A549 treated with AZD9567 at 1 μM for 4 hours (cell line): ENCODE measurements around the gene LRP1. TPM values are rescaled to one million over a fixed set of nuclear protein-coding genes. Genes with fewer than 3 reads are reported as not detected.

ENCODE experiments used
- total RNA-seq: library from RNA; stranded (reverse); fragments of 200-300 nt; extraction: Qiagen RNA extraction; gene quantifications from 5 replicates; pipeline ENCODE4 v1.2.3, GENCODE V29; 2022; ENCODE audit not compliant: insufficient read depth

The LRP1 gene
- 13.0 to 24.4 TPM (median 14.9 TPM) in 5 replicates for total RNA-seq

GRCh38 chr12:57127726-57128518, at the start of gene LRP1:
Gene LRP1, plus strand, starts transcription at chr12:57128483. Its CDS starts 482 bp downstream, at chr12:57128965.

GRCh38 chr12:57078519-57079404, 49.5 kb upstream of the LRP1 start, which contains the start of gene NEMP1:
Gene NEMP1, minus strand, starts transcription at chr12:57078791. Its CDS starts 46 bp downstream, at chr12:57078745.

GRCh38 chr12:57088354-57089270, 39.7 kb upstream of the LRP1 start, which contains the start of gene NAB2:
Gene NAB2, plus strand, starts transcription at chr12:57089114. Its CDS starts 158 bp downstream, at chr12:57089272.

GRCh38 chr12:57111031-57111734, 17.1 kb upstream of the LRP1 start, which contains the start of gene STAT6:
Gene STAT6, minus strand, starts transcription at chr12:57111362. Its CDS starts 3,084 bp downstream, at chr12:57108278.

GRCh38 chr12:57146961-57147944, 19.0 kb downstream of the LRP1 start, which contains the start of gene LRP1-AS:
Gene LRP1-AS, minus strand, starts transcription at chr12:57147619.

GRCh38 chr12:57216014-57216911, 88.0 kb downstream of the LRP1 start, which contains the start of gene NXPH4:
Gene NXPH4, plus strand, starts transcription at chr12:57216794. Its CDS starts 176 bp downstream, at chr12:57216970.

GRCh38 chr12:57229634-57230380, 101.5 kb downstream of the LRP1 start, which contains the start of gene SHMT2:
Gene SHMT2, plus strand, starts transcription at chr12:57229711. Its CDS starts 68 bp downstream, at chr12:57229779.

GRCh38 chr12:57250956-57251355, 122.7 kb downstream of the LRP1 start, which contains the start of gene STAC3:
Gene STAC3, minus strand, starts transcription at chr12:57251187. Its CDS starts 1,551 bp downstream, at chr12:57249636.

Other genes with a start within 250 kb of the LRP1 start
- gene SDR9C7, start 194.1 kb upstream of the LRP1 start, total RNA-seq = 0.05 TPM in 1 of 5 replicates, not detected in the others
- 0.07 to 0.16 TPM (median 0.11 TPM) in 4 of 5 replicates, not detected in the other for gene RDH16, start 170.9 kb upstream of the LRP1 start, total RNA-seq
- 4.1 to 6.1 TPM (median 5.6 TPM) in 5 replicates for gene ZBTB39, start 121.9 kb upstream of the LRP1 start, total RNA-seq
- gene TAC3, start 112.0 kb upstream of the LRP1 start, total RNA-seq = 0.09 to 0.34 TPM (median 0.17 TPM) in 4 of 5 replicates, not detected in the other
- 0.09 to 0.57 TPM (median 0.30 TPM) in 4 of 5 replicates, not detected in the other for gene MYO1A, start 78.4 kb upstream of the LRP1 start, total RNA-seq
- gene NEMP1, start 49.7 kb upstream of the LRP1 start, total RNA-seq = 13.6 to 16.9 TPM (median 14.8 TPM) in 5 replicates
- 15.1 to 20.9 TPM (median 17.9 TPM) in 5 replicates for gene NAB2, start 39.4 kb upstream of the LRP1 start, total RNA-seq
- gene STAT6, start 17.1 kb upstream of the LRP1 start, total RNA-seq = 40.2 to 53.8 TPM (median 48.3 TPM) in 5 replicates
- not detected in 5 replicates for gene LRP1-AS, start 19.1 kb downstream of the LRP1 start, total RNA-seq
- gene NXPH4, start 88.3 kb downstream of the LRP1 start, total RNA-seq = 4.1 to 5.9 TPM (median 5.1 TPM) in 5 replicates
- 110 to 141 TPM (median 131 TPM) in 5 replicates for gene SHMT2, start 101.2 kb downstream of the LRP1 start, total RNA-seq
- gene STAC3, start 122.7 kb downstream of the LRP1 start, total RNA-seq = 0.24 to 0.34 TPM (median 0.31 TPM) in 4 of 5 replicates, not detected in the other